Endothelial cell of umbilical vein (primary cell): ENCODE data around the gene MRPS27. TPM values are rescaled to one million over a fixed set of nuclear protein-coding genes. Genes with fewer than 3 reads are reported as not detected.

Experiments
- BruUV-seq: library from RNA; stranded (reverse); fragments of 400-500 nt; replicated peaks from 2 replicates; lab custom pipeline; 2021; lab: Mats Ljungman, UMichigan
- CTCF ChIA-PET: fragments of 300-600, 350-600 bp; sonication (Branson Sonifier 250); formaldehyde crosslinking; loops from one replicate; lab custom pipeline; 2021; ENCODE audit warnings: antibody characterized with exemption, inconsistent platforms; lab: Charles Lee
- POLR2A ChIA-PET: fragments of 300-600, 350-600 bp; sonication (Branson Sonifier 250); formaldehyde crosslinking; loops from one replicate; lab custom pipeline; 2021; ENCODE audit warnings: antibody characterized with exemption, inconsistent platforms; lab: Charles Lee
- DNase-seq: peaks from one replicate; pipeline ENCODE4 v3.0.0-alpha.2; 2011; ENCODE audit warnings: low read depth, low spot score
- FAIRE-seq: peaks from 2 replicates; lab custom pipeline; 2011; peaks lifted over from hg19 to GRCh38; lab: Jason Lieb, UNC
- H2AFZ ChIP-seq: 2 replicates; pipeline ENCODE4 v1.6.0; 2012; ENCODE audit warnings: low read depth, low read length, control low read depth, inconsistent platforms
- H3K27ac ChIP-seq: 2 replicates; pipeline ENCODE4 v1.5.1; 2011; ENCODE audit warnings: low read depth, mild to moderate bottlenecking, control low read depth, low read length, moderate library complexity; ENCODE audit not compliant: insufficient read depth
- H3K27me3 ChIP-seq, 2 experiments: 2 replicates each; pipeline versions ENCODE4 v1.6.0 to v1.6.1; 2011; ENCODE audit warnings: low read length in 2 of 2, mixed read lengths in 1 of 2; ENCODE audit not compliant: control insufficient read depth in 2 of 2, insufficient read depth in 2 of 2
- H3K36me3 ChIP-seq, 2 experiments: 2 replicates in 1 of 2; 3 replicates in 1 of 2; pipeline ENCODE4 v1.5.1; 2011; ENCODE audit warnings: low read length in 2 of 2, mild to moderate bottlenecking in 1 of 2, moderate library complexity in 1 of 2; ENCODE audit not compliant: control insufficient read depth in 2 of 2, insufficient read depth in 2 of 2; ENCODE audit errors: extremely low read depth in 1 of 2
- H3K4me1 ChIP-seq: 3 replicates; pipeline ENCODE4 v1.5.1; 2011; ENCODE audit warnings: mild to moderate bottlenecking, low read length; ENCODE audit not compliant: control insufficient read depth, insufficient read depth; ENCODE audit errors: extremely low read depth
- H3K4me2 ChIP-seq: 2 replicates; pipeline ENCODE4 v1.6.1; 2011; ENCODE audit warnings: low read length, control low read depth, mixed read lengths; ENCODE audit not compliant: insufficient read depth
- H3K4me3 ChIP-seq, 3 experiments: fragments of 200-600 bp in 1 of 3; sonication (generic), shearing (Covaris generic) in 1 of 3; replicated peaks in 1 of 3; 2 replicates each; pipeline ENCODE4 v1.5.1; 2011 to 2016; ENCODE audit warnings: control low read depth in 3 of 3, low read length in 3 of 3, mild to moderate bottlenecking in 2 of 3, inconsistent platforms in 1 of 3, low read depth in 1 of 3, moderate library complexity in 1 of 3; ENCODE audit not compliant: insufficient read depth in 1 of 3
- H3K79me2 ChIP-seq: 2 replicates; pipeline ENCODE4 v1.6.0; 2012; ENCODE audit warnings: low read length, inconsistent platforms; ENCODE audit not compliant: control insufficient read depth, insufficient read depth
- H3K9ac ChIP-seq: replicated peaks from 2 replicates; pipeline ENCODE3; 2011; ENCODE audit warnings: low read length, control low read depth; ENCODE audit not compliant: insufficient read depth; ENCODE audit errors: extremely low read depth
- H3K9me1 ChIP-seq: replicated peaks from 3 replicates; pipeline ENCODE4 v1.6.0; 2011; ENCODE audit warnings: mild to moderate bottlenecking, low read length; ENCODE audit not compliant: control insufficient read depth, insufficient read depth; ENCODE audit errors: extremely low read depth
- H3K9me3 ChIP-seq: replicated peaks from 2 replicates; pipeline ENCODE4 v1.5.1; 2012; ENCODE audit warnings: low read length, inconsistent platforms; ENCODE audit not compliant: control insufficient read depth, insufficient read depth
- H4K20me1 ChIP-seq: replicated peaks from 2 replicates; pipeline ENCODE3; 2011; ENCODE audit warnings: mild to moderate bottlenecking, low read length; ENCODE audit not compliant: control insufficient read depth, insufficient read depth; ENCODE audit errors: extremely low read depth
- EZH2 ChIP-seq: IDR thresholded peaks from 2 replicates; pipeline ENCODE4 v1.6.1; 2012; ENCODE audit warnings: borderline replicate concordance, low read depth, mild to moderate bottlenecking, moderate library complexity, low read length, inconsistent platforms; ENCODE audit not compliant: severe bottlenecking
- FOS ChIP-seq: IDR thresholded peaks from 2 replicates; pipeline ENCODE4 v1.6.1; 2011; ENCODE audit warnings: mild to moderate bottlenecking, low read length, moderate library complexity, borderline replicate concordance; ENCODE audit not compliant: insufficient read depth
- GATA2 ChIP-seq: IDR thresholded peaks from 2 replicates; pipeline ENCODE4 v1.7.0; 2011; ENCODE audit warnings: low read depth, mild to moderate bottlenecking, moderate library complexity, mixed read lengths, low read length; ENCODE audit not compliant: insufficient read length, insufficient read depth
- JUN ChIP-seq: IDR thresholded peaks from 2 replicates; pipeline ENCODE4 v1.6.1; 2011; ENCODE audit warnings: borderline replicate concordance, low read depth; ENCODE audit not compliant: insufficient read length, insufficient read depth
- MYC ChIP-seq: IDR thresholded peaks from one replicate; pipeline ENCODE4 v1.6.1; 2011; ENCODE audit warnings: mild to moderate bottlenecking, low read depth, low read length
- POLR2A ChIP-seq: IDR thresholded peaks from 2 replicates; pipeline ENCODE4 v1.6.1; 2012; ENCODE audit warnings: low read depth, mild to moderate bottlenecking, control low read depth, low read length
- POLR2AphosphoS5 ChIP-seq: IDR thresholded peaks from 2 replicates; pipeline ENCODE4 v1.6.1; 2012; ENCODE audit warnings: low read depth, mild to moderate bottlenecking, control low read depth, low read length, moderate library complexity; ENCODE audit not compliant: insufficient read depth
- dilution Hi-C: fragments of 300-500 bp; cut with MboI; formaldehyde crosslinking; loops from one replicate; pipeline ENCODE4 v1.15.0; 2019; ENCODE audit warnings: low sequenced_read_pairs; ENCODE audit not compliant: extremely low pct_ligation_motif_present
- intact Hi-C: fragments of 100-400 bp; cut with micrococcal nuclease; formaldehyde crosslinking; loops from one replicate; pipeline ENCODE4 v1.10.0; 2022
- polyA plus RNA-seq, 4 experiments: library from polyadenylated mRNA; depleted of rRNA in 3 of 4; stranded (reverse) in 3 of 4; unstranded in 1 of 4; fragments of >200 nt; gene quantifications; 2 replicates each; pipeline versions ENCODE4 v1.2.1 to v1.2.3, GENCODE V29; 2011 to 2012; ENCODE audit warnings: missing spikeins in 1 of 4
- total RNA-seq: library from RNA; stranded (reverse); gene quantifications from 2 replicates; pipeline ENCODE4 v1.2.3, GENCODE V29; 2021
- TF ChIP-seq, protein P1 (sequence below), 2 donors: IDR thresholded peaks; 1 replicate in 1 of 2; 2 replicates in 1 of 2; pipeline ENCODE4 v1.5.1; 2011; ENCODE audit warnings: low read length in 2 of 2, mild to moderate bottlenecking in 2 of 2, moderate library complexity in 2 of 2, control low read depth in 1 of 2, inconsistent platforms in 1 of 2, low read depth in 1 of 2; ENCODE audit not compliant: insufficient read depth in 1 of 2; ENCODE audit errors: extremely low read depth in 1 of 2
- TF ChIP-seq, protein P2 (sequence below): IDR thresholded peaks from 2 replicates; pipeline ENCODE4 v1.6.1; 2011; ENCODE audit not compliant: insufficient read depth, insufficient read length

Gene MRPS27
- total and polyA plus RNA-seq, 2 donors (not counting 3 experiments of a cell fraction or from before 2014, with no cell fraction given), result 56.0 to 67.1 TPM

GRCh38 chr5:72179816-72180440, 140.1 kb downstream of the MRPS27 start:
- intact Hi-C loops (no loop called here), dilution Hi-C loops (no loop called here)
- Histone ChIP-seq H2AFZ (no peak overlapping the region), H3K4me1 (no peaks in the 10 kb centered on the region), H3K27me3 (no peaks in the 10 kb centered on the region), H4K20me1 (peaks cover 5% of the 10 kb centered on the region), H3K27ac (no peak overlapping the region), H3K9me3 (no peaks in the 10 kb centered on the region), H3K9ac (no peak overlapping the region), H3K9me1 (no peaks in the 10 kb centered on the region), H3K79me2 (peaks cover 76% of the 10 kb centered on the region), H3K4me2 (no peak overlapping the region), H3K4me3 (no peak overlapping the region), H3K36me3 (peaks cover 15 to 16% of the 10 kb centered on the region in 2 experiments)
- POLR2A ChIA-PET, result no interaction called here
- no peak for DNase-seq
- CTCF ChIA-PET, result interaction anchor here (1.0 to 1.4 kb wide), 4 partner anchors 16 to 56 kb away, joined by 3 read pairs; no protein-coding TSS in a partner anchor
- BruUV-seq, result no TSS peak
- TF ChIP-seq GATA2, result no peak
- no peak for TF ChIP-seq POLR2A
- no peak for TF ChIP-seq POLR2AphosphoS5
- TF ChIP-seq EZH2, result no peak
- TF ChIP-seq, protein P1, sequence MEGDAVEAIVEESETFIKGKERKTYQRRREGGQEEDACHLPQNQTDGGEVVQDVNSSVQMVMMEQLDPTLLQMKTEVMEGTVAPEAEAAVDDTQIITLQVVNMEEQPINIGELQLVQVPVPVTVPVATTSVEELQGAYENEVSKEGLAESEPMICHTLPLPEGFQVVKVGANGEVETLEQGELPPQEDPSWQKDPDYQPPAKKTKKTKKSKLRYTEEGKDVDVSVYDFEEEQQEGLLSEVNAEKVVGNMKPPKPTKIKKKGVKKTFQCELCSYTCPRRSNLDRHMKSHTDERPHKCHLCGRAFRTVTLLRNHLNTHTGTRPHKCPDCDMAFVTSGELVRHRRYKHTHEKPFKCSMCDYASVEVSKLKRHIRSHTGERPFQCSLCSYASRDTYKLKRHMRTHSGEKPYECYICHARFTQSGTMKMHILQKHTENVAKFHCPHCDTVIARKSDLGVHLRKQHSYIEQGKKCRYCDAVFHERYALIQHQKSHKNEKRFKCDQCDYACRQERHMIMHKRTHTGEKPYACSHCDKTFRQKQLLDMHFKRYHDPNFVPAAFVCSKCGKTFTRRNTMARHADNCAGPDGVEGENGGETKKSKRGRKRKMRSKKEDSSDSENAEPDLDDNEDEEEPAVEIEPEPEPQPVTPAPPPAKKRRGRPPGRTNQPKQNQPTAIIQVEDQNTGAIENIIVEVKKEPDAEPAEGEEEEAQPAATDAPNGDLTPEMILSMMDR (IDR thresholded peaks at IDR 0.05; ENCODE audit: extremely low read depth in 1 of 2, insufficient read depth in 1 of 2, low read depth in 1 of 2, low read length in 2 of 2), result no peak
- TF ChIP-seq, protein P2, sequence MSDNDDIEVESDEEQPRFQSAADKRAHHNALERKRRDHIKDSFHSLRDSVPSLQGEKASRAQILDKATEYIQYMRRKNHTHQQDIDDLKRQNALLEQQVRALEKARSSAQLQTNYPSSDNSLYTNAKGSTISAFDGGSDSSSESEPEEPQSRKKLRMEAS, result no peak
- no peak for TF ChIP-seq FOS
- no peak for TF ChIP-seq JUN
- TF ChIP-seq MYC, result no peak
- peak; percentile 46 for FAIRE-seq
